Mesodermal cell (in vitro differentiated cells): Measurements from ENCODE around the gene IL17D.
A peak's percentile ranks its signal among the peaks of the same experiment; 100 is the strongest.
"Not testable (repeated sequence)": the region's sequence is repeated elsewhere in the genome, so short reads cannot be mapped to it uniquely, and the experiment has no call there.

Source experiments
- H3K27ac ChIP-seq: 2 replicates; pipeline ENCODE4 v1.7.0; 2013; ENCODE audit warnings: mild to moderate bottlenecking, low read depth, low read length, moderate library complexity; ENCODE audit not compliant: severe bottlenecking
- H3K36me3 ChIP-seq: 2 replicates; pipeline ENCODE4 v1.7.1; 2013; ENCODE audit warnings: mild to moderate bottlenecking, low read length, moderate library complexity; ENCODE audit not compliant: control insufficient read depth, insufficient read depth
- H3K4me1 ChIP-seq: one replicate; pipeline ENCODE4 v1.7.1; 2013; ENCODE audit warnings: mild to moderate bottlenecking, low read length; ENCODE audit not compliant: insufficient read depth, control insufficient read depth, poor library complexity, severe bottlenecking
- H3K4me3 ChIP-seq: 2 replicates; pipeline ENCODE4 v1.7.0; 2013; ENCODE audit warnings: low read length, control low read depth, mild to moderate bottlenecking; ENCODE audit not compliant: insufficient read depth, poor library complexity, severe bottlenecking; ENCODE audit errors: extremely low read depth
- H3K9me3 ChIP-seq: 2 replicates; pipeline ENCODE4 v1.7.1; 2013; ENCODE audit warnings: mild to moderate bottlenecking, low read length, moderate library complexity; ENCODE audit not compliant: control insufficient read depth
- WGBS, 2 experiments: methylation state at CpG; one replicate each; pipeline ENCODE4 v1.1.5; 2013; ENCODE audit warnings: missing lambda C conversion rate in 2 of 2; ENCODE audit not compliant: insufficient coverage in 2 of 2; 5-methylcytosine and 5-hydroxymethylcytosine counted together

The IL17D gene

GRCh38 chr13:20676213-20676612, 27.3 kb upstream of the IL17D start:
- H3K4me1 ChIP-seq, result peaks cover 6% of the 10 kb centered on the region
- H3K27ac ChIP-seq, result no peak overlapping the region
- no peak overlapping the region for H3K4me3 ChIP-seq
- H3K36me3 ChIP-seq, result no peaks in the 10 kb centered on the region
- H3K9me3 ChIP-seq, result no peaks in the 10 kb centered on the region
- WGBS, 2 experiments, result 85 to 100% methylated on average over 1 to 2 of the region's 2 CpGs

- not testable (repeated sequence) for H3K4me1 ChIP-seq, H3K4me3 ChIP-seq, H3K36me3 ChIP-seq, H3K9me3 ChIP-seq
- WGBS, 2 experiments, result 61 to 65% methylated on average over 6 of the region's 7 CpGs
- H3K27ac ChIP-seq, result peak overlapping the region; percentile 12
These were observed 24.9 kb upstream of the IL17D start for GRCh38 chr13:20678606-20679005.

- WGBS, 2 experiments, result 100% methylated on average over 1 of the region's 3 CpGs; no CpG with 5 or more reads in 1 of the 2 experiments
- Histone ChIP-seq H3K9me3 (no peaks in the 10 kb centered on the region), H3K4me1 (peaks cover 6% of the 10 kb centered on the region), H3K36me3 (no peaks in the 10 kb centered on the region), H3K4me3 (no peak overlapping the region), H3K27ac (no peak overlapping the region)
These were observed 23.6 kb upstream of the IL17D start for GRCh38 chr13:20679879-20680278.

GRCh38 chr13:20680416-20681080, 23.0 kb upstream of the IL17D start:
- WGBS, 2 experiments, result 95 to 97% methylated on average over 5 to 6 of the region's 10 CpGs

GRCh38 chr13:20681481-20681880, 22.0 kb upstream of the IL17D start:
- H3K27ac ChIP-seq, H3K36me3 ChIP-seq, H3K4me3 ChIP-seq, H3K4me1 ChIP-seq, H3K9me3 ChIP-seq: not testable (repeated sequence)
- 63 to 69% methylated on average over 2 of the region's 5 CpGs for WGBS, 2 experiments

More at GRCh38 chr13:20680416-20681080, 23.0 kb upstream of the IL17D start:
- no peak overlapping the region for H3K27ac ChIP-seq
- no peak overlapping the region for H3K4me3 ChIP-seq
- no peaks in the 10 kb centered on the region for H3K36me3 ChIP-seq
- peaks cover 6% of the 10 kb centered on the region for H3K4me1 ChIP-seq
- H3K9me3 ChIP-seq, result no peaks in the 10 kb centered on the region

- 100% methylated on average over 1 of the region's 1 CpG; no CpG with 5 or more reads in 1 of the 2 experiments for WGBS, 2 experiments
- Histone ChIP-seq H3K4me3 (no peak overlapping the region), H3K36me3 (no peaks in the 10 kb centered on the region), H3K27ac (no peak overlapping the region), H3K4me1 (peaks cover 6% of the 10 kb centered on the region), H3K9me3 (no peaks in the 10 kb centered on the region)
These were observed 21.4 kb upstream of the IL17D start for GRCh38 chr13:20682061-20682460.

GRCh38 chr13:20684041-20684440, 19.5 kb upstream of the IL17D start:
- H3K36me3 ChIP-seq, result no peaks in the 10 kb centered on the region
- 71 to 89% methylated on average over 1 to 4 of the region's 4 CpGs for WGBS, 2 experiments
- H3K4me3 ChIP-seq, result no peak overlapping the region
- peaks cover 2% of the 10 kb centered on the region for H3K4me1 ChIP-seq
- H3K27ac ChIP-seq, result no peak overlapping the region
- H3K9me3 ChIP-seq, result no peaks in the 10 kb centered on the region

GRCh38 chr13:20684546-20684945, 19.0 kb upstream of the IL17D start:
- H3K4me1 ChIP-seq, result no peaks in the 10 kb centered on the region
- no peaks in the 10 kb centered on the region for H3K36me3 ChIP-seq
- H3K27ac ChIP-seq, result no peak overlapping the region
- 75 to 78% methylated on average over 9 to 10 of the region's 18 CpGs for WGBS, 2 experiments
- no peaks in the 10 kb centered on the region for H3K9me3 ChIP-seq
- no peak overlapping the region for H3K4me3 ChIP-seq

GRCh38 chr13:20685092-20685491, 18.4 kb upstream of the IL17D start:
- Histone ChIP-seq H3K4me1 (no peaks in the 10 kb centered on the region), H3K36me3 (no peaks in the 10 kb centered on the region), H3K4me3 (no peak overlapping the region), H3K27ac (no peak overlapping the region), H3K9me3 (no peaks in the 10 kb centered on the region)
- 74 to 100% methylated on average over 1 to 5 of the region's 6 CpGs for WGBS, 2 experiments

GRCh38 chr13:20686167-20686566, 17.3 kb upstream of the IL17D start:
- H3K4me3 ChIP-seq, result no peak overlapping the region
- no peak overlapping the region for H3K27ac ChIP-seq
- WGBS, 2 experiments, result no CpG with 5 or more reads among the region's 1 CpG
- no peaks in the 10 kb centered on the region for H3K9me3 ChIP-seq
- no peaks in the 10 kb centered on the region for H3K36me3 ChIP-seq
- no peaks in the 10 kb centered on the region for H3K4me1 ChIP-seq

GRCh38 chr13:20686863-20687579, 16.5 kb upstream of the IL17D start:
- Histone ChIP-seq H3K4me3 (no peak overlapping the region), H3K9me3 (no peaks in the 10 kb centered on the region), H3K36me3 (no peaks in the 10 kb centered on the region), H3K27ac (no peak overlapping the region), H3K4me1 (no peaks in the 10 kb centered on the region)
- 88% methylated on average over 2 of the region's 4 CpGs; no CpG with 5 or more reads in 1 of the 2 experiments for WGBS, 2 experiments
